Stimulated activated CD8-positive, alpha-beta memory T cell treated with anti-CD3 and anti-CD28 coated beads, Interleukin-15, amount 100 ng/mL, for 24 hours (primary cell): ENCODE results near the gene IL17RD.

Source experiments
- DNase-seq: peaks from one replicate; pipeline ENCODE4 v3.0.0-alpha.2; 2020; ENCODE audit warnings: low read depth

Gene IL17RD

DNA sequence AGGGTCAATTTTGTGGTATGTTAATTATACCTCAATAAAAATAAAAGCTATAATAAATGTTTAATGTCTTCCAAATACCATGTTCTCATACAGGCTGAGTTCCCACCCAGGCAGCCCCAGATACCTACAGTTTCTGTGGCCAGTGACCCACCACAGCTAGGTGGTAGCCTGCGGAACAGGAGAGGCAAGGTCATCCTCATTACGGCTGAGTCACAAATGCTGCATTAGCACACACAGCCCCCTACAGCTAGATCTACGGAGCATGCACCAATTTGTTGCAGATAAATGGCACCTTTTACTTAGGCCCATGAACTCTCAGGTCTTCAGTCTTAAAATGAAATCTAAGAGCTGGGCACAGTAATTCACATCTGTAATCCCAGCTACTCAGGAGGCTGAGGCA, 99.6 kb downstream of the IL17RD start:
- DNase-seq: no peak

GRCh38 chr3:57064572-57064971, 100.6 kb downstream of the IL17RD start:
- DNase-seq: no peak

DNA sequence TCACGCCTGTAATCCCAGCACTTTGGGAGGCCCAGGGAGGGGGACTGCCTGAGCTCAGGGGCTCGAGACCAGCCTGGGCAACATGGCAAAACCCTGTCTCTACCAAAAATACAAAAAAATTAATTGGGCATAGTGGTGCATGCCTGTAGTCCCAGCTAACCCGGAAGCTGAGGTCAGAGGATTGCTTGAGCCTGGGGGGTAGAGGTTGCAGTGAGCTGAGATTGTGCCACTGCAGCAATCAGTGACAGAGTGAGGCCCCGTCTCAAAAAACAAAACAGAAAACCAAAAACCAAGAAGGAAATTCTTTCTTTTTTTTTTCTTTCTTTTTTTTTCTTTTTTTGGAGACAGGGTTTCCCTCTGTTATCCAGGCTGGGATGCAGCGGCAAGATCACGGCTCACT, 101.2 kb downstream of the IL17RD start:
- DNase-seq: no peak

- no peak for DNase-seq
Measured at GRCh38 chr3:57063032-57063431, 102.1 kb downstream of the IL17RD start.

DNA sequence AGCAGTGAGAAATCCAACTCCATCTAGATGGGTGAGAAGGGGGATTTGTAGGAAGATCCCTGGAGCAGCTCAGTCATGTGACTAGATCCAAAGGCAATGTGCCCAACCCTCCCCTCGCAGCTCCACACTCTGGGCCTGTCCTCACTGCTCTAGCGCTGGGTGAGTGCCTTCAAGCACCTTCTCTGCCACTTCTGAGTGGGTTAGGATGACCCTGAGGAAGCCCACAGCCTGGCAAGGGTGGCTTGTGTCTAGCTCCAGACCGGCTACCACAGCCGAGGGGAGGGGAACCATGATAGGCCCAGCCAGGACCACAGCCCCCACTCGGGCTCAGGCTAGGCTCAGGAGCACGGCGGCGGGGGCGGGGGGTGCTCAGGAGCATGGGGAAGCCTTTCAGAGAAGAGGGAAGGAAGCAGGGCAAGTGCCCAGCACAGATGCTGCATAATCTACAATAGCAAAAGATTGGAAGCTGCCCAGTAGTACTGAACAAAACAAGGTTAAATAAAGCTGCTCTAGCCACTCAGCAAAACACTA, 103.0 kb downstream of the IL17RD start:
- DNase-seq: no peak

GRCh38 chr3:57061556-57061955, 103.6 kb downstream of the IL17RD start:
- no peak for DNase-seq

DNA sequence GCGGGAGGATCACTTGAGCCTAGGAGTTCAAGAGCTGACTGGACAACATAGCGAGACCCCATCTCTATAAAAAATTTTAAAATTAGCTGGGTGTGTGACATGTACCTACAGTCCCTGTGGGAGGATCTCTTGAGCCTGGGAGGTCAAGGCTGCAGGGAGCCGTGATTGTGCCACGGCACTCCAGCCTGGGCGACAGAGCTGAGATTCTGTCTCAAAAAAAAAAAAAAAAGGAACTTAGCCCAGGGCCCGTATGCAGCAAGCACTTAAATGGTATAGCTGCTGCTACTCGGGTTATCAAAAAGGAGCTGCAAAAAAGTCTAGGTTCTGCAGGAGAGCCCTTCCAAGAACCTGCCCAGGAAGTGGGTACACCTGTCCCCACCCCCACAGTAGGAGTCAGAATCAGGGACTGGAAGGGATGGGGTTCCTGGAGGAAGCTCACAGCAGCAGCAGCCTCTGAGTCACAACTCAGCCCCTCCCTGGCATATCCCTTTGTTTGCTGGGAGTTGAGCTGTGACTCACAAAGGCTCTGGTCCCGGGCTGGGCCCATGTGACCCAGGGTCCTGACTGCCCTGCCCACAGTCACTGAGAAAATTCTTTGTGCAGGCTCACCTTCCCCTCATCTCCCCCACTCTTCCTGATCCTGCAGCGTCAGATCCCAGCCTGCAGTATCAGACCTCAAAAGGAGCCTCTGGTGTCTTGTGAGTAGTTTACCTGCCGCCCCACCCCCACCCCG, 104.9 kb downstream of the IL17RD start, which contains the start of gene SPATA12:
Gene SPATA12, plus strand, starts transcription at position 576 of the 733 bp plus-strand sequence. CDS start 13,031 bp downstream, outside the sequence.
- no peak for DNase-seq

GRCh38 chr3:57059411-57059810, 105.7 kb downstream of the IL17RD start:
- no peak for DNase-seq

DNA sequence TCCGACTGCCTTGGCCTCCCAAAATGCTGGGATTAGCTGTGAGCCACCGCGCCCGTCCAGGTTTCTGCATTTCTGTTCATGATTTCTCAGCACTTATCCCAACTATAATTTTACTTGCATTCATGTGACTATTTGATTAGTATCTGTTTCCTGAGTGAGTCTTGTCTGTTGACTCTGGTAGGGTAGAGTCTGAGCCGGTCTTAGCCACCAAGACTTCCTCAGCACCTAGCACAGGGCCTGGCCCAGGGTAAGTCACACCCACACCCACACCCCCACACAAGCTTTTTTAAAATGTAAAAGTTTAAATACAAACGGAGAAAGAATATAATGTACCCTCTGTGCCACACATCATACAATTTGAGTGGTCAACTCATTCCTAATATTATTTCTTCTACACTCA, 107.8 kb downstream of the IL17RD start:
- no peak for DNase-seq

DNA sequence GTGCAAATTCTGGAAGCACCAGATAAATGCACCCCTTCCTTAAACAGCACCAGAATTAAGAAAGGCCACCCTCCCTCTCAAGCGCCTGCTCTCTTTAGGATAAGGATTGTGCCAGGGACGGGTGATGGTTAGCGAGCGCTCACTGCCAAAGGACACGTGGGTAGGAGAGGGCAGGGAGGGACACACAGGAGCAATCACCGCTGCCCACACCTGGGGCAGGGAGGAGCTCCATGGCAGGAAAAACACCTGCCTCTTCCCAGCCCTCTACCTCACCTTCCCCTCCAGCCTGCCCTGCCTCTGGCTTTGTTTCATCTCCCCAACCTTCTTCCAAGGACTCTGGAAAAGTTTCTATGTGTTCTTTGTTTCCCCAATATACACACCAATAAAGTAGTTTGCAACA, 112.0 kb downstream of the IL17RD start:
- no peak for DNase-seq

- DNase-seq: no peak
Measured at GRCh38 chr3:57052662-57053061, 112.5 kb downstream of the IL17RD start.

- no peak for DNase-seq
Measured at GRCh38 chr3:57048728-57049127, 116.4 kb downstream of the IL17RD start.

GRCh38 chr3:57048052-57048671, 117.0 kb downstream of the IL17RD start:
- no peak for DNase-seq

- DNase-seq: no peak
Measured at GRCh38 chr3:57046101-57046765, 118.9 kb downstream of the IL17RD start.

DNA sequence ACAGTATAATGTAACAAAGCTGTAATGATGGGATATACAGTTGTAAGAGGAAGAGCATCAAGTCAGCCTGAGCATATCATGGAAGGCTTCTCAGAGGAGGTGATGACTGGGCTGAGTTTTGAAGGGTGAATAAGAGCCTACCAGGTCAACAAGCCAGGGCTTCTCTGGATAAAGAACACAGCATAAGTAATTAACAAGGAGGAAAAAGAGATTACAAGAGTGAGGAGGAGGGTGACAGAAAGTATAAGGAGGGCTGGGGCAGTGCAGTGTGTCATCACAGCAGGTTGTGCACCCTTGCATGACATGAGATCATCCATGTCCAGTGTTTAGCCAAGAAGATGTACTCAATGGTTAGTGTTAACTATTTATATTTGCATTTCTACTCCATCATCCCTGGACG, 121.6 kb downstream of the IL17RD start:
- no peak for DNase-seq

- DNase-seq: no peak
Measured at GRCh38 chr3:57041674-57042073, 123.5 kb downstream of the IL17RD start.
